HG03159 (cell line): Measurements from ENCODE around the gene SUPT4H1.
A peak's percentile ranks its signal among the peaks of the same experiment; 100 is the strongest.

ENCODE experiments used
- ATAC-seq: cut with Tn5 transposase; IDR thresholded peaks from one replicate; pipeline ENCODE4 v1.9.1; 2021; ENCODE audit warnings: mild to moderate bottlenecking, moderate library complexity; ENCODE audit not compliant: unreplicated experiment

SUPT4H1 gene

GRCh38 chr17:58365185-58365979, 13.4 kb upstream of the SUPT4H1 start:
- ATAC-seq: no peak

- ATAC-seq: no peak
Measured at GRCh38 chr17:58364270-58364942, 12.4 kb upstream of the SUPT4H1 start.

- ATAC-seq: no peak
Measured at GRCh38 chr17:58363457-58364185, 11.6 kb upstream of the SUPT4H1 start.

- ATAC-seq: no peak
Measured at GRCh38 chr17:58362368-58363014, 10.5 kb upstream of the SUPT4H1 start.

- ATAC-seq: no peak
Measured at GRCh38 chr17:58360296-58361063, 8.5 kb upstream of the SUPT4H1 start.

GRCh38 chr17:58358408-58359172, 6.6 kb upstream of the SUPT4H1 start:
- ATAC-seq: no peak

- ATAC-seq: no peak
Measured at GRCh38 chr17:58357312-58358297, 5.6 kb upstream of the SUPT4H1 start.

- no peak for ATAC-seq
Measured at GRCh38 chr17:58356231-58356630, 4.2 kb upstream of the SUPT4H1 start.

GRCh38 chr17:58354541-58355216, 2.7 kb upstream of the SUPT4H1 start:
- ATAC-seq: no peak

- no peak for ATAC-seq
Measured at GRCh38 chr17:58353389-58353825, 1.4 kb upstream of the SUPT4H1 start.

- ATAC-seq: no peak
Measured at GRCh38 chr17:58352596-58353388, 791 bp upstream of the SUPT4H1 start.

GRCh38 chr17:58351182-58351581, 819 bp downstream of the SUPT4H1 start:
- ATAC-seq: no peak

GRCh38 chr17:58348038-58348437, 4.0 kb downstream of the SUPT4H1 start:
- ATAC-seq: no peak

- no peak for ATAC-seq
Measured at GRCh38 chr17:58345500-58345899, 6.5 kb downstream of the SUPT4H1 start.

GRCh38 chr17:58344791-58345157, 7.2 kb downstream of the SUPT4H1 start:
- peak; percentile 45 for ATAC-seq

GRCh38 chr17:58344047-58344790, 7.8 kb downstream of the SUPT4H1 start:
- peak; percentile 80 for ATAC-seq
